Esophagus squamous epithelium (tissue), 5 donors: ENCODE results near the gene FASTKD1. TPM values are rescaled to one million over a fixed set of nuclear protein-coding genes. Genes with fewer than 3 reads are reported as not detected.
"Not testable (repeated sequence)": the region's sequence is repeated elsewhere in the genome, so short reads cannot be mapped to it uniquely, and the experiment has no call there.

Experiments used
- DNase-seq: peaks from one replicate; lab custom pipeline; 2025; lab: John Stamatoyannopoulos, UW
- H3K27ac ChIP-seq, 4 donors: fragments of 200-600 bp; sonication (generic); one replicate each; pipeline ENCODE4 v1.5.1; 2016 to 2019; ENCODE audit warnings: mild to moderate bottlenecking in 1 of 4
- H3K27me3 ChIP-seq, 4 donors: fragments of 200-600 bp; sonication (generic); 1 replicate in 3 of 4; 2 replicates in 1 of 4; pipeline versions ENCODE4 v1.5.1 to v1.6.0; 2017 to 2021; ENCODE audit warnings: antibody characterized with exemption in 1 of 4
- H3K36me3 ChIP-seq, 3 donors: fragments of 200-600 bp; sonication (generic); one replicate each; pipeline ENCODE4 v1.5.1; 2016 to 2019
- H3K4me1 ChIP-seq, 3 donors: fragments of 200-600 bp; sonication (generic); one replicate each; pipeline ENCODE4 v1.5.1; 2017 to 2019
- H3K4me3 ChIP-seq, 4 donors: fragments of 200-600 bp; sonication (generic); 1 replicate in 3 of 4; 2 replicates in 1 of 4; pipeline ENCODE4 v1.5.1; 2016 to 2019; ENCODE audit warnings: mild to moderate bottlenecking in 2 of 4, moderate library complexity in 1 of 4
- H3K9me3 ChIP-seq, 3 donors: fragments of 200-600 bp; sonication (generic); one replicate each; pipeline ENCODE4 v1.5.1; 2016 to 2019
- POLR2A ChIP-seq, 4 donors: fragments of 450-650 bp; IDR thresholded peaks; one replicate each; pipeline ENCODE4 v1.6.1; 2017; ENCODE audit warnings: antibody characterized with exemption in 4 of 4, mild to moderate bottlenecking in 4 of 4, moderate library complexity in 3 of 4
- WGBS, 2 donors: methylation state at CpG; one replicate each; pipeline ENCODE4 v1.1.5; 2018; 5-methylcytosine and 5-hydroxymethylcytosine counted together
- intact Hi-C: fragments of 100-400 bp; cut with DNase I; formaldehyde crosslinking; loops from one replicate; pipeline ENCODE4 v1.15.0; 2022
- total RNA-seq, 4 donors: library from RNA; depleted of rRNA; stranded (reverse); fragments of >200 nt; gene quantifications; one replicate each; pipeline ENCODE4 v1.1.0, GENCODE V29; 2016
- TF ChIP-seq, protein P1 (sequence below), 6 experiments: fragments of 450-650 bp in 4 of 6; fragments of 200-600 bp in 2 of 6; sonication (generic) in 2 of 6; IDR thresholded peaks; one replicate each; pipeline ENCODE4 v1.5.1; 2016 to 2019; ENCODE audit warnings: antibody characterized with exemption in 6 of 6, mild to moderate bottlenecking in 4 of 6, moderate library complexity in 4 of 6
- donor health status: DM: yes; HTN: yes; CAD: no.

Gene FASTKD1
- total RNA-seq, 4 donors from 2014 or later, result 15.8 to 36.7 (median 25.9) TPM

DNA sequence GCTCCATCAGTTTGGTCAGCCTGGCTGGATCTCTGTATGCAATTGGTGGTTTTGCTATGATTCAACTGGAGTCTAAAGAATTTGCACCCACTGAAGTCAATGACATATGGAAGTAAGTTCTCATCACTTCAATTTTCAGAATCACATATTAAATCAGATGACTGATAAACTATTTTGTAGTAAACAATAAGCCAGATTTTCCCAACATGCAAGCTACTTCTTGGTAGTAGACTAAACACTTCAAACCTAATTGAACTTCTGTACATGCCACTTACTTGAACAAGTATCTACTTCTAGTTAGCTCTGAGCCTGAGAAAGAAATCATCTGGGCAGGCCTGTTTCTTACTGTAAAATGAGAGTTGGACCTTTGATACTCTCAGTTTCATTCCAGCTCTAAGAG, 52.8 kb downstream of the FASTKD1 start:
- intact Hi-C loops, result no loop called here
- no peak overlapping the region for H3K4me3 ChIP-seq
- TF ChIP-seq, protein P1, sequence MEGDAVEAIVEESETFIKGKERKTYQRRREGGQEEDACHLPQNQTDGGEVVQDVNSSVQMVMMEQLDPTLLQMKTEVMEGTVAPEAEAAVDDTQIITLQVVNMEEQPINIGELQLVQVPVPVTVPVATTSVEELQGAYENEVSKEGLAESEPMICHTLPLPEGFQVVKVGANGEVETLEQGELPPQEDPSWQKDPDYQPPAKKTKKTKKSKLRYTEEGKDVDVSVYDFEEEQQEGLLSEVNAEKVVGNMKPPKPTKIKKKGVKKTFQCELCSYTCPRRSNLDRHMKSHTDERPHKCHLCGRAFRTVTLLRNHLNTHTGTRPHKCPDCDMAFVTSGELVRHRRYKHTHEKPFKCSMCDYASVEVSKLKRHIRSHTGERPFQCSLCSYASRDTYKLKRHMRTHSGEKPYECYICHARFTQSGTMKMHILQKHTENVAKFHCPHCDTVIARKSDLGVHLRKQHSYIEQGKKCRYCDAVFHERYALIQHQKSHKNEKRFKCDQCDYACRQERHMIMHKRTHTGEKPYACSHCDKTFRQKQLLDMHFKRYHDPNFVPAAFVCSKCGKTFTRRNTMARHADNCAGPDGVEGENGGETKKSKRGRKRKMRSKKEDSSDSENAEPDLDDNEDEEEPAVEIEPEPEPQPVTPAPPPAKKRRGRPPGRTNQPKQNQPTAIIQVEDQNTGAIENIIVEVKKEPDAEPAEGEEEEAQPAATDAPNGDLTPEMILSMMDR (IDR thresholded peaks at IDR 0.05), result no peak
- TF ChIP-seq POLR2A (IDR thresholded peaks at IDR 0.05), result no peak
- DNase-seq, result no peak
- H3K4me1 ChIP-seq, result peaks cover 0 to 5% (median 0%) of the 10 kb centered on the region in 3 donors
- no peaks in the 10 kb centered on the region for H3K9me3 ChIP-seq
- no peak overlapping the region for H3K27ac ChIP-seq
- no peaks in the 10 kb centered on the region for H3K27me3 ChIP-seq
- peaks cover 0 to 6% (median 0%) of the 10 kb centered on the region in 3 donors for H3K36me3 ChIP-seq

DNA sequence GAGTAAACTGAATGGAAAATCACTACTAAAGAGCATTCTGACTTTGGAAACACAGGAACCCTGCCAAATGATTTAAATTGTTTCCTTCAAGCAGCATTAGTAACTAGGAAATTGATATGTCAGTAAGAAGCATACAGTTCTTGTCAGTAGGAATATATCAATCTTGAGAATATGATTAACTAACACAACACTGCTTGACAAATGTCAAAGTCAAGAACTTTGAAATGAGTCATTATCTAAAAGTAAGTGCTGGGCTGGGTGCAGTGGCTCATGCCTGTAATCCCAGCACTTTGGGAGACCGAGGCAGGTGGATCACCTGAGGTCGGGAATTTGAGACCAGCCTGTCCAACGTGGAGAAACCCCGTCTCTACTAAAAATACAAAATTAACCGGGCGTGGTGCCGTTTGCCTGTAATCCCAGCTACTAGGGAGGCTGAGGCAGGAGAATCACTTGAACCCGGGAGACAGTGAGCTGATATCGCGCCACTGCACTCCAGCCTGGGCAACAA, 57.1 kb downstream of the FASTKD1 start:
- H3K27ac ChIP-seq, H3K4me3 ChIP-seq, H3K36me3 ChIP-seq, DNase-seq, intact Hi-C loops, H3K27me3 ChIP-seq, H3K9me3 ChIP-seq: not testable (repeated sequence)
- 92 to 95% methylated on average over 10 of the region's 10 CpGs for WGBS, 2 donors
- H3K4me1 ChIP-seq, result peaks cover 0 to 14% (median 0%) of the 10 kb centered on the region in 3 donors

DNA sequence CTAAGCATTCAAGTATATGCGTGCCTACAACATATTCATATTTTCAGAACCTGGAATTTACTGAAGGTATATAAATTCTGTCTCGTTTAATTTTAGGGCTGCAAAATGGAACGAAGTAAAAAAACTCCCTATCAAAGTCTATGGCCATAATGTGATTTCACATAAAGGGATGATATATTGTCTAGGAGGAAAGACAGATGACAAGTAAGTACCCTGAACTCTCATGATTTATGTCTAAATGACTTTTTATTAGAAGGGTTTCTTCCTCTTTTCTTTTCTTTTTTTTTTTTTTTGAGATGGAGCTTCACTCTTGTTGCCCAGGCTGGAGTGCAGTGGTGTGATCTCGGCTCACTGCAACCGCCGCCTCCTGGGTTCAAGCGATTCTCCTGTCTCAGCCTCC, 58.9 kb downstream of the FASTKD1 start:
- intact Hi-C loops, result not testable (repeated sequence)

DNA sequence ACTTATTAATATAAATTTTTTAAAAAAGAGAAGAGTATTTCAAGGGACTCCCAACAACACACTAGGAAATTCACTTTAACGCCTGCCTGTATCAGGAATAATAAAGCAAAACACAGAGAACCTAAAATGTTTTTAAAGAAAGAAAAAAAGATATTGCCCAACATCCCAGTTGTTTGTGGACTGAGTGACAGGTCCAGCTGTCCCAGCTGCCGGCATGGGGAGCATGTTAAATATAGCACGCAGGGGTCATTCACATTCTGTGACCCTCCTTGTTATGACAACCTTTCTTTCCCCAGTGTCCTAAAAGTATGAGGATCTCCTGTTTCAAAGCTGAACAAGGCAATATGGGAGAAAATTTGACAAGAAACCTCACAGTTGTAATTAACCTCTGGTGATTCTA, 59.7 kb downstream of the FASTKD1 start:
- intact Hi-C loops, result no loop called here
- no peak overlapping the region for H3K27ac ChIP-seq
- WGBS, 2 donors, result 65 to 86% methylated on average over 3 of the region's 3 CpGs
- no peaks in the 10 kb centered on the region for H3K36me3 ChIP-seq
- TF ChIP-seq, protein P1 (IDR thresholded peaks at IDR 0.05), result no peak
- TF ChIP-seq POLR2A (IDR thresholded peaks at IDR 0.05), result no peak
- H3K4me3 ChIP-seq, result no peak overlapping the region
- no peak for DNase-seq
- no peaks in the 10 kb centered on the region for H3K9me3 ChIP-seq
- H3K4me1 ChIP-seq, result peaks cover 0 to 25% (median 6%) of the 10 kb centered on the region in 3 donors
- H3K27me3 ChIP-seq, result no peaks in the 10 kb centered on the region

More for the DNA sequence above, 58.9 kb downstream of the FASTKD1 start:
- not testable (repeated sequence) for H3K27me3 ChIP-seq, H3K27ac ChIP-seq, H3K4me3 ChIP-seq, H3K9me3 ChIP-seq, DNase-seq, H3K36me3 ChIP-seq
- H3K4me1 ChIP-seq, result peaks cover 0 to 18% (median under 1%) of the 10 kb centered on the region in 3 donors
- WGBS, 2 donors, result 93 to 96% methylated on average over 7 of the region's 7 CpGs

DNA sequence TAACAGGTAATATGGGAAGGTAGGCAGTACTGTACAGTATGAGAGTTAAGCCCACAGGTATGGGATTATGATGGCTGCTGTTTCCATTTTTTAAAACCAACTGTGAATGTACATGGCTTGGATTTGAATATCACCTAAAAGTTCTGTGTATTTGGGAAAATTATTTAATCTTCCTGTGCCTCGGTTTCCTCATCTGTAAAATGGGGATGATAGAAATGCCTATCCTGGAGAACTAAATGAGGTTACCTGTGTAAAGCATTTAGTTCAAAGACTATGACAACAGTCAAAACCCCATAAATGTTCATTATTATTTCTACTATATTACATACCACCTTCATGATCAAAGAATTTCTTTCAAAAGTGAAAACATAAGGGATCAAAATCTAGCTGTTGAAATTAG, 60.6 kb downstream of the FASTKD1 start:
- Histone ChIP-seq H3K36me3 (no peaks in the 10 kb centered on the region), H3K4me1 (peaks cover 0 to 27% (median 6%) of the 10 kb centered on the region in 3 donors), H3K9me3 (no peaks in the 10 kb centered on the region), H3K27me3 (no peaks in the 10 kb centered on the region), H3K27ac (no peak overlapping the region), H3K4me3 (no peak overlapping the region)
- WGBS, 2 donors, result 91 to 100% methylated on average over 1 of the region's 1 CpG
- intact Hi-C loops, result no loop called here
- no peak for DNase-seq
- TF ChIP-seq, protein P1 (IDR thresholded peaks at IDR 0.05), result no peak
- TF ChIP-seq POLR2A (IDR thresholded peaks at IDR 0.05), result no peak

DNA sequence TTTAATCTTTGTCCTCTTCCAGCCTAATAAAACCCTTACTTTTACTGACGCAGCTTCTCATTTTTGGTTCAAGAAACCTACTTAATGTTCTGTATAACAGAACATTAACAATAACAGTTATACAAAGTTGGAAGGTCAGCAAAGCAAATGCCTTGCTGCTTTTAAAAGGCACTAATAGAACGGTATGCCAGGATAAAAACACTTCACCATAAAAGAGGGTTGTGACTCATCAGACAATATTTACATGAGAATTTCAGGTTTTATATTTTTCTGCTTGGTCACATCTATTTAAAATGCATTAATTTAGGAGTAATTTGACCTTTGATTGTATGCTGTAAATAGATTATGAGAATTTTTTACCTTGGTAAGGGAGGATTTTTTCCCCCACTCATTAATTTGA, 61.1 kb downstream of the FASTKD1 start:
- Histone ChIP-seq H3K4me3 (no peak overlapping the region), H3K27ac (no peak overlapping the region), H3K27me3 (no peaks in the 10 kb centered on the region), H3K4me1 (peaks cover 0 to 32% (median 6%) of the 10 kb centered on the region in 3 donors), H3K9me3 (no peaks in the 10 kb centered on the region), H3K36me3 (no peaks in the 10 kb centered on the region)
- DNase-seq, result no peak
- 49 to 55% methylated on average over 2 of the region's 2 CpGs for WGBS, 2 donors
- intact Hi-C loops, result no loop called here
- no peak for TF ChIP-seq POLR2A (IDR thresholded peaks at IDR 0.05)
- TF ChIP-seq, protein P1 (IDR thresholded peaks at IDR 0.05), result no peak
